Measurements from ENCODE around the gene FAT1. TPM values are rescaled to one million over a fixed set of nuclear protein-coding genes. Genes with fewer than 3 reads are reported as not detected.

Gene FAT1
- total and polyA plus RNA-seq, 2 donors (not counting 1 experiment from before 2014, with no cell fraction given) = 151 to 729 TPM

GRCh38 chr4:186725469-186726425 lies 2.1 kb upstream of the FAT1 start:
- H3K4me3 ChIP-seq (replicated peaks in 1 of 4; ENCODE audit: control extremely low read depth in 1 of 4, insufficient read depth in 1 of 4, low read depth in 3 of 4, low read length in 4 of 4) = peak overlapping the region; percentile 94 to 99 (median 95)
- no peaks in the 10 kb centered on the region for H3K27me3 ChIP-seq (ENCODE audit: control insufficient read depth, insufficient read depth, low read length)
- peaks cover 5% of the 10 kb centered on the region for H3K4me1 ChIP-seq (ENCODE audit: control insufficient read depth, extremely low read depth, insufficient read depth, low read length)
- TF ChIP-seq, protein P1, sequence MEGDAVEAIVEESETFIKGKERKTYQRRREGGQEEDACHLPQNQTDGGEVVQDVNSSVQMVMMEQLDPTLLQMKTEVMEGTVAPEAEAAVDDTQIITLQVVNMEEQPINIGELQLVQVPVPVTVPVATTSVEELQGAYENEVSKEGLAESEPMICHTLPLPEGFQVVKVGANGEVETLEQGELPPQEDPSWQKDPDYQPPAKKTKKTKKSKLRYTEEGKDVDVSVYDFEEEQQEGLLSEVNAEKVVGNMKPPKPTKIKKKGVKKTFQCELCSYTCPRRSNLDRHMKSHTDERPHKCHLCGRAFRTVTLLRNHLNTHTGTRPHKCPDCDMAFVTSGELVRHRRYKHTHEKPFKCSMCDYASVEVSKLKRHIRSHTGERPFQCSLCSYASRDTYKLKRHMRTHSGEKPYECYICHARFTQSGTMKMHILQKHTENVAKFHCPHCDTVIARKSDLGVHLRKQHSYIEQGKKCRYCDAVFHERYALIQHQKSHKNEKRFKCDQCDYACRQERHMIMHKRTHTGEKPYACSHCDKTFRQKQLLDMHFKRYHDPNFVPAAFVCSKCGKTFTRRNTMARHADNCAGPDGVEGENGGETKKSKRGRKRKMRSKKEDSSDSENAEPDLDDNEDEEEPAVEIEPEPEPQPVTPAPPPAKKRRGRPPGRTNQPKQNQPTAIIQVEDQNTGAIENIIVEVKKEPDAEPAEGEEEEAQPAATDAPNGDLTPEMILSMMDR (conservative IDR thresholded peaks at IDR 0.05 in 1 of 2, IDR thresholded peaks at IDR 0.05 in 1 of 2; ENCODE audit: low read depth in 1 of 2, low read length in 2 of 2) = peak; percentile 67 to 68
- TF ChIP-seq EZH2 (IDR thresholded peaks at IDR 0.05; ENCODE audit: low read length, missing control alignments) = no peak
- peak overlapping the region; percentile 96 for H3K27ac ChIP-seq (ENCODE audit: insufficient read depth, low read length)
- H3K79me2 ChIP-seq (ENCODE audit: control insufficient read depth, insufficient read depth, low read length) = peaks cover 54% of the 10 kb centered on the region
- no peaks in the 10 kb centered on the region for H3K9me3 ChIP-seq (ENCODE audit: control insufficient read depth, insufficient read depth, low read depth, low read length)
- peak overlapping the region; percentile 74 for H3K4me2 ChIP-seq (ENCODE audit: extremely low read depth, insufficient read depth, low read length)
- H4K20me1 ChIP-seq (ENCODE audit: control insufficient read depth, extremely low read depth, insufficient read depth, low read length) = no peaks in the 10 kb centered on the region
- peak; percentile 87 to 91 for DNase-seq (ENCODE audit: low read depth in 2 of 2)
- H3K36me3 ChIP-seq (ENCODE audit: control insufficient read depth, insufficient read depth, low read length) = no peaks in the 10 kb centered on the region
- H2AFZ ChIP-seq (ENCODE audit: low read length) = peak overlapping the region; percentile 52
- H3K9ac ChIP-seq (ENCODE audit: insufficient read depth, low read length) = peak overlapping the region; percentile 85

- H3K4me2 ChIP-seq (ENCODE audit: extremely low read depth, insufficient read depth, low read length) = peak overlapping the region; percentile 74
- H4K20me1 ChIP-seq (ENCODE audit: control insufficient read depth, extremely low read depth, insufficient read depth, low read length) = no peaks in the 10 kb centered on the region
- H3K9me3 ChIP-seq (ENCODE audit: control insufficient read depth, insufficient read depth, low read depth, low read length) = no peaks in the 10 kb centered on the region
- peaks cover 62% of the 10 kb centered on the region for H3K79me2 ChIP-seq (ENCODE audit: control insufficient read depth, insufficient read depth, low read length)
- TF ChIP-seq EZH2 (IDR thresholded peaks at IDR 0.05; ENCODE audit: low read length, missing control alignments) = no peak
- TF ChIP-seq, protein P1 (conservative IDR thresholded peaks at IDR 0.05 in 1 of 2, IDR thresholded peaks at IDR 0.05 in 1 of 2; ENCODE audit: low read depth in 1 of 2, low read length in 2 of 2) = no peak
- peak overlapping the region; percentile 96 for H3K27ac ChIP-seq (ENCODE audit: insufficient read depth, low read length)
- peak overlapping the region; percentile 94 to 99 (median 95) for H3K4me3 ChIP-seq (replicated peaks in 1 of 4; ENCODE audit: control extremely low read depth in 1 of 4, insufficient read depth in 1 of 4, low read depth in 3 of 4, low read length in 4 of 4)
- peaks cover 5% of the 10 kb centered on the region for H3K4me1 ChIP-seq (ENCODE audit: control insufficient read depth, extremely low read depth, insufficient read depth, low read length)
- DNase-seq (ENCODE audit: low read depth in 2 of 2) = peak; percentile 46 to 50
- no peaks in the 10 kb centered on the region for H3K27me3 ChIP-seq (ENCODE audit: control insufficient read depth, insufficient read depth, low read length)
- H3K36me3 ChIP-seq (ENCODE audit: control insufficient read depth, insufficient read depth, low read length) = no peaks in the 10 kb centered on the region
- H2AFZ ChIP-seq (ENCODE audit: low read length) = peak overlapping the region; percentile 17
- peak overlapping the region; percentile 85 for H3K9ac ChIP-seq (ENCODE audit: insufficient read depth, low read length)
Measured at GRCh38 chr4:186724864-186725468, 1.3 kb upstream of the FAT1 start.

All from fibroblast of lung (primary cell).